Measurements from ENCODE around the gene AKT1S1. TPM values are rescaled to one million over a fixed set of nuclear protein-coding genes. Genes with fewer than 3 reads are reported as not detected.

AKT1S1 gene
- polyA plus RNA-seq, 3 donors: 36.1 to 46.8 (median 42.8) TPM

- no peak for DNase-seq
These were observed 11.3 kb upstream of the AKT1S1 start for GRCh38 chr19:49888510-49888824.

DNA sequence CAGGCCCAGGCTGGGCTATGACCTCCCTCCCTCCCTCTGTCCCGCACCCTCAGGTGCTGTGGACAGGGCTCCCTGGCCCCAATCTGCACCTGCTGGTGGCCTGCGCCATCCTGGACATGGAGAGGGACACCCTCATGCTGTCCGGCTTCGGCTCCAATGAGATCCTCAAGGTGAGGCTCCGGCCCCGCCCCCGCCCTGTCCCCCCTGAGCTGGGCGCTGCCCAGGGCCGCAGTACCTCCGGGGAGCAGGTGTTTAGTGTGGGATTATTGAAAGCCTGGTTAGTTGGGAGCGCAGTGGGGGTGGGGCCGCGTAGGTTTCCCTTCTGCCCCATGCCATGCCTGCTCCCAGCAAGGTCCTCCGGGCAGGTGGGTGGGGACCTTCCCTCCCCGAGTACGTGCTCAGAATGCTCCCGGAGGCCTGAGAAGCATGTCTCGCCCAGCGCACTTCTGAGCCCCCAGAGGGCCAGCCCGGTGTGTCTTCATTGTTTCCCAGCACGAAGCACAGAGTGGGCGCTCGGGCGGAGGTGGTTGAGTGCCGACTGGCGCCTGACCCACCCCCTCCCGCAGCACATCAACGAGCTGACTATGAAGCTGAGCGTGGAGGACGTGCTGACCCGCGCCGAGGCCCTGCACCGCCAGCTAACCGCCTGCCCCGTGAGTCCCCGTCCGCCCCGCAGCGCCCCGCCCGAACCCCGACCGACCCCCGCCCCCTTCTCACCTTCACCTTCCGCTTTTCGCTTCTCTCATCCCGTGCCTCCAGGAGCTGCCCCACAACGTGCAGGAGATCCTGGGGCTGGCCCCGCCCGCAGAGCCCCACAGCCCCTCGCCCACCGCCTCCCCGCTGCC lies 10.7 kb upstream of the AKT1S1 start:
- no peak for DNase-seq

DNA sequence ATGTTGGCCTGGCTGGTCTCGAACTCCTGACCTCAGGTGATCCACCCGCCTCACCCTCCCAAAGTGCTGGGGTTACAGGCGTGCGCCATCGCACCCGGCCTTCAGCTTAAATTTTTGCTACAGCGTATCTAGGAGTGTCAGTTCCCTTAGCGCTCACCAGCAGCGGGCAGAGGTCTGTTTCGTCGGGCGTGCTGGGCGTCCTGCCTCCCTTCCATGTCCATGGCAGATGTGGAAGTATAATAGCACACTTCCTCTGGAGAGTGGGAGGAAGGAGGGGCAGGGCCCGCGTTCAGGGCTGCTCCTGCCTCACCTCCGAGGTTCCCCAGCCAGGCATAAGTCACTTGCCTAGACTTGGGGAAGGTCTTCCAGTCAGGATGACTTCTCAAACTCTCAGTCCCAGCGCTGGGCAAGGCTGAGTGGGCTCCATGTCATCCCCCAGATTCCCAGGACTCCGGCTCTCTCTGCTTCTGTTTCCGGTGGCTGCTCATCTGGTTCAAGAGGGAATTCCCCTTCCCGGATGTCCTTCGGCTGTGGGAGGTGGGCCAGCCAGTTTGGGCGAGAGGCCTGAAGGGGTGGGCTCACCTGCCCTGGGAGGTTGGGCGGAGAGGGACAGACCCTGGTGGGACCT lies 10.0 kb upstream of the AKT1S1 start:
- no peak for DNase-seq

- no peak for DNase-seq
These were observed 7.6 kb upstream of the AKT1S1 start for GRCh38 chr19:49884760-49885159.

DNA sequence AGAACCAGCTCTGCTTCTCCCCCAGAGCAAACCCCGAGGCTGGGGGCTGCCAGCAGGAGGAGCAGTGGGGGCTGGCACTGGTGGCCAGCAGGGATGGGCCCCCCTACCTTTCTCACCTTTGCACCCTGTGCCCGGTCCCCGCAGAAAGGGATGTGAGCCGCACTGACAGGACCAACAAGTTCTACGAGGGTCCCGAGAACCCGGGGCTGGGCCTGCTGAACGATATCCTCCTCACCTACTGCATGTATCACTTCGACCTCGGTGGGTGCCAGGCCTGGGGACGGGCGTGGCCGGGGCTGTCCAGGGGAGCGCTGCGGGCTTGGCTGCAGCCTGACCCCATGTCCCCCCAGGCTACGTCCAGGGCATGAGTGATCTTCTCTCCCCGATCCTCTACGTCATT lies 7.0 kb upstream of the AKT1S1 start:
- no peak for DNase-seq

- DNase-seq: no peak
These were observed 5.9 kb upstream of the AKT1S1 start for GRCh38 chr19:49883094-49883493.

- DNase-seq: no peak
These were observed 5.5 kb upstream of the AKT1S1 start for GRCh38 chr19:49882643-49883042.

DNA sequence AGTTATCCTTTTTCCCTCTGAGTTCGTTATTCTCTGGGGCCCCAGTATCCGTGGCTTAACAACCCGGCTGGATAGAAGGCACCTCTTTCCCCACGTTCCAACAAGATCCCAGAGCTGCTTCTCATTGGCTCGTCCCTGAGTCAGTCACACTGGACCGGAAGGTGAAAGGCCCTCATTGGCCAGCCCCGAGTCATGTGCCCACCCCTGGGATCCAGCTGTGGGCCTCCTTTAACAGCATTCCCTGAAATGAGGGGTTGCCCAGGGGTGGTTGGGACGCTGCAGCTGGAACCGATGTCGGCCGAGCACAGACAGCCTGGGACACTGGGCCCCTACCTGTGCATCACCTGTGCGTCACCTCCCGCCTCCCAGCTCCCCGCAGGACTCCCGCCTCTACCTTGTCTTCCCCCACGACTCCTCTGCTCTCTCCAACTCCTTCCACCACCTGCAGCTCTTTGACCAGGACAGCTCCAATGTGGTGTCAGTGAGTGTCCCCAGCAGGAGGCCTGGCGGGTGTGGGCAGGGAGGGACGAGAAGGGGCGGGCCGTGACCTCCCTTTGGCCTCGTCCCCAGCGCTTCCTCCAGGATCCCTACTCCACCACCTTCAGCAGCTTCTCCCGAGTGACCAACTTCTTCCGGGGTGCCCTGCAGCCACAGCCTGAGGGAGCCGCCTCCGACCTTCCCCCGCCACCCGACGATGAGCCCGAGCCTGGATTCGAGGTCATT lies 4.7 kb upstream of the AKT1S1 start:
- DNase-seq: no peak

GRCh38 chr19:49881186-49881585 lies 4.0 kb upstream of the AKT1S1 start:
- no peak for DNase-seq

DNA sequence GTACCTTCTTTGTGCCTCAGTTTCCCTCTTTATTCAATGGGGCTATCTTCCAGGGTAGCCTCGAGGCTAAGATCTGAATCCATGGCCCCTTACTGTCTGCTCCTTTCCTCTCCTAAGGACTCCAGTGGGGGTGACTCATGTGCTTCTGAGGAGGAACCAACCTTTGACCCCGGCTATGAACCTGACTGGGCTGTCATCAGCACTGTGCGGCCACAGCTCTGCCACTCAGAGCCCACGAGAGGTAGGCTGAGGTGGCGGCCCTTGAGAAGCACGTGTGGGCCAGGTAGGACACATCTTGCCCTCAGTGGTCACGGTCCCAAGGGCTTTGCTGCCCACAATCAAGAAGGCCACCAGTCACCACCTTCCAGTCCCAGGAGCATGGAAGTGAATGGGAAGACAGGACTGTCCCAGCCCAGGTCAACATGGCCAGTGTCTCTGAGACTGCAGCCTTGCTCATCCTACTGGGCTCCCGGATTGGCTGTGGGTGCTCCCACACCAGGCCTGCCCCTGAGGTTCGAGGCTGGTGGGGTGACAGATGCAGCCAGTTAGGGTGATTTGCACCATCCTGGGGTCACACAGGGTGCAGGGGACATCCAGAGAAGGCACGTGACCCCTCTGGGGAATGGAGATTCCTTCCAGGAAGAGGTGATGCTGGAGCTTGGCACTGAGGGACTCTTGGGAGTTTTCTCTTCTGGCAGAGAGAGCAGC lies 3.2 kb upstream of the AKT1S1 start:
- no peak for DNase-seq

DNA sequence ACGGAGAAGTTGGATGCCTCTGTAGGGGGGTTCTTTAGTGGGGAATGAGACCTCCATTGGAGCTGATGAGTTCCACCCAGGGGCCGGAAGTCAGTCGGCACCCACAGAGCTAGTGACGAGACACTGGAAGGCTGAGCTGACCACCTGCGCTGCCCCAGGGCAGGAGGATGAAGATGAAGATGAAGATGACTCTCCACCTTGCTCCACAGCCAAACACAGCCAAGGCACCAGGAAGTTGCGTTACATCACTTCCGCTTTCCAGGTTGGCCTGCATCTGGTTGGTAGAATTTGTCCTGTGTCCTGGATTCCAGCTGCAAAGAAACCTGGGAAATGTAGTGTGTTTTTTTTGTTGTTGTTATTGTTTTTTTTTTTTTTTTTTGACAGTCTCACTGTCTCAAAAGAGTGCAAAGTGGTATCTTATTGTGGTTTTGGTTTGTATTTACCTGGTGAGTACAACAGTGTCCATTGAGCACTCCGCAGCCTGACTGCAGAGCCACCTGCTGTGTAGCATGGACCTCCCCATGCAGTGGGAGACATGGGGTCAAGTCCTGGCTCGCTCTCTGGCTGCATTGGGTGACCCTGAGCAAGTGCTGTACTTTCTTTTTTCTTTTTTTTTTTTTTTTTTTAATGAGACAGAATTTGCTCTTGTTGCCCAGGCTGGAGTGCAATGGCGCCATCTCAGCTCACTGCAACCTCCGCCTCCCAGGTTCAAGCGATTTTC lies 2.2 kb upstream of the AKT1S1 start:
- no peak for DNase-seq

- no peak for DNase-seq
These were observed 1.6 kb upstream of the AKT1S1 start for GRCh38 chr19:49878744-49879070.

DNA sequence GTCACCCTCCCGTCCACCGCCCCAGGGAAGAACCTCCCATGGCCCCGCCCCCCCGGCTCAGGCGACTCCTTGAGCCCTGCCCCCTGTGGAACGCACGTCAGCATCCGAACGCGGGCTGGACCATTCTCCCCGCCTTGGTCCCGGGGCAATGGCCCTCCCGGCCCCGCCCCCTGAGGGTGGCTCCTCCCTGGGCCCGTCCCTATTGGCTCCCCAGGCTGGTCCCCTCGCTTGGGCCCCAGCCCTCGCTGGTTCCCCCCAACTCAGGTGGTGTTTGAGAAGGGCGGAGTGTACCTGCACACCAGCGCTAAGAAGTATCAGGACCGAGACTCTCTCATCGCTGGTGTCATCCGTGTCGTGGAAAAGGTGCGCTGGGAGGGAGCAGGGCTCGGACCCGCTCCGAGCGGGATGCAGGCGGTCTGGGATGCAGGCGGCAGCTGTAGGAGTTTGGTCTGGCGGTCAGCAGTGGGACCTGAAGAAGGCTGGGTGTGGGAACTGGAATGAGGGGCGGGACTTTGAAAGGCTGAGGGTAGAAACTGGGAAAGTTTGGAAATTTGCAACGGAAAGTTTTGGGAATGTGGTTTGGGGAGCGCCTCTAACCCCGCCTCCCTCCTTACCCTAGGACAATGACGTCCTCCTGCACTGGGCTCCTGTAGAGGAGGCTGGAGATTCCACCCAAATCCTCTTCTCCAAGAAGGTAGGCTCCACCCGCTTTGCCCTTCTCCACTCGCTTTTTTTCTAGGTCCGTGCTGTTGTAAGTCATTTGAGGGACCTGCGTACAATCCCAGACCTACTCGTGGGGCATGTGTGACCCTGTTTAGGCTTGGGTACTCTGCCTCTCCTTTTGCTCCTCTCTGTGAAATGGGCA lies 956 bp upstream of the AKT1S1 start:
- peak; percentile 97 for DNase-seq

- DNase-seq: peak; percentile 99
These were observed 634 bp downstream of the AKT1S1 start for GRCh38 chr19:49876422-49877019.

DNA sequence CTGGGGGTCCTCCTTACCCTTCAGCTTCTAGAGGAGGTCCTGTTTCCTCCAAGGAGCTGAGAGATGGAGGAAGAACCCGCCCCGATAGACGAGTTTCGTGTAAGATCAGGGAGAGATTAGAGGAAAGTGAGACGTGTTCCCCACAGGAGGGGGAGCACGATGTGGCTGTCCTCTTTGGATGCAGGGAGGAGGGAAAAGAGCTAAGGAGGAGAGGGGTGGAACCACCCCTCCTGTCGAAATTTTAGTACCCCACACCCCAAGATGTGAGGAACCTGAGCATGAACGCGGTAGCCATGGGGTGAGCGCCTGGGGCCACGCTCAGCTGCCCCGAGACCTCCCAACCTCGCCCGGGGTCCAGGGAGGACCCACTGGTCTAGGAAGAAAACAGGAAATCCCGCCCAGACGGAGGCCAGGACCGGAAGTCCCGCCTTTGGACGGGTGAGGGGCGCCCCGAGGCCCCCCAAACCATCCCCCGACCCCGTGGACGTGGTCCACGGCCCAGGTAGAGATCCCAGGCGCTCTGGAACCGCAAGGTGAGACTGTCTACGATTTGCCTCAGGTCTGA lies 1.2 kb downstream of the AKT1S1 start:
- no peak for DNase-seq

DNA sequence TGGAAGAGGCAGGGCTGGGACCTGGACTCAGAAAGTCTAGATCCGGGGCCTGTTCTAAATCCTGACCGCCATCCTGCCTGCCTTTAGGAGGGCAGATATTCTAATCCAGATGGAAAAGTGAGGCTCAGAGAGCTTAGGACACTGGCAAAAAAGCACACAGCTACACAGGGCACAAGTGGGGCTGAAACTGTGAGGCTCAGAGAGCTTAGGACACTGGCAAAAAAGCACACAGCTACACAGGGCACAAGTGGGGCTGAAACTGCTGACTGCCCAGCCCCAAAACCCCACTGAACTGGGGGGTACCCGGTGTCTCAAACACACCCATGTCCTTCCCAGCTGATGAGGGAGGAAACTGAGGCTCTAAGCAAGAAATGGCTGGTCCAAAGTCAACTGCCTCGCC lies 2.0 kb downstream of the AKT1S1 start:
- no peak for DNase-seq

DNA sequence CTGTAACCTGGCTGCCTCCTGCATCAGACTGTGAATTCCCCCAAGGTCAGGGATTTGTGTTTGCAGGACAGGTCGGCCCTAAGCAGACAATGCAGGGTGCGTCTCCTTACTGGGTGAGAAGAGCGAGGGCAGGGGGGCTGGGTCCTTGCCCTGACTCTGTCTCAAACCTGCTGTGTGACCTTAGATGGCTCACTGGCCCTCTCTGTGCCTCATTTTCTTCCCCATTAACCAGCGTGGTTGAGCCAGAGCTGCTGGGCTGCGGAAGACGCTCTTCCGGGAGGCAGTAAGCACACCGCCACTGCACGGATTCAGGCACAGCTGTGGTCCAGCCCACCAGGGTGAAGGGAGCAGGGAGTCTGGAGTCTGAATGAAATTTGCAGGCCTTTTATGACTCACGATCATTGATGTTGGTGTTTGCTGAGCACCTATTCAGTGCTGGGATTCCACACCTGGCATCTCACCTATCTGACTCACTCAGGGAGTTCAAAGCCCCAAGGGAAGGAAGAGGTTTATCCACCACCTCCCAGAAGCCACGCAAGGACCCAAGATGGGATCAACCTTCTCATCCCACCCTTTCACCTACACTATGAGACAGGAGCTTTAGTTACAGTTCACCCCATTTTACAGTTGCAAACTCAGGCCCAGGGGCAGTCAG lies 2.5 kb downstream of the AKT1S1 start:
- DNase-seq: no peak

GRCh38 chr19:49873834-49874233 lies 3.3 kb downstream of the AKT1S1 start:
- DNase-seq: no peak

- no peak for DNase-seq
These were observed 4.0 kb downstream of the AKT1S1 start for GRCh38 chr19:49873129-49873521.
